Measurements from ENCODE around the gene M6PR. TPM values are rescaled to one million over a fixed set of nuclear protein-coding genes. Genes with fewer than 3 reads are reported as not detected.

Gene M6PR
- total RNA-seq, 1 experiment from 2014 or later, result 112 TPM

- Histone ChIP-seq H3K4me3 (ENCODE audit: low read length) (no peak overlapping the region), H3K9ac (ENCODE audit: low read length) (no peak overlapping the region), H3K36me3 (ENCODE audit: low read depth, low read length) (no peaks in the 10 kb centered on the region), H3K79me2 (ENCODE audit: low read length) (no peaks in the 10 kb centered on the region), H3K4me2 (ENCODE audit: low read length) (no peak overlapping the region), H3K9me3 (ENCODE audit: low read length) (no peaks in the 10 kb centered on the region), H2AFZ (ENCODE audit: low read length) (no peak overlapping the region), H3K27ac (ENCODE audit: low read length) (no peak overlapping the region), H3F3A (ENCODE audit: low read length, unreplicated experiment) (no peaks in the 10 kb centered on the region), H3K9me2 (replicated peaks; ENCODE audit: low read length) (no peaks in the 10 kb centered on the region), H3K27me3 (ENCODE audit: low read length) (no peaks in the 10 kb centered on the region), H4K20me1 (ENCODE audit: low read length) (no peaks in the 10 kb centered on the region), H3K4me1 (ENCODE audit: insufficient read depth, low read length) (no peaks in the 10 kb centered on the region)
- TF ChIP-seq, protein P1, sequence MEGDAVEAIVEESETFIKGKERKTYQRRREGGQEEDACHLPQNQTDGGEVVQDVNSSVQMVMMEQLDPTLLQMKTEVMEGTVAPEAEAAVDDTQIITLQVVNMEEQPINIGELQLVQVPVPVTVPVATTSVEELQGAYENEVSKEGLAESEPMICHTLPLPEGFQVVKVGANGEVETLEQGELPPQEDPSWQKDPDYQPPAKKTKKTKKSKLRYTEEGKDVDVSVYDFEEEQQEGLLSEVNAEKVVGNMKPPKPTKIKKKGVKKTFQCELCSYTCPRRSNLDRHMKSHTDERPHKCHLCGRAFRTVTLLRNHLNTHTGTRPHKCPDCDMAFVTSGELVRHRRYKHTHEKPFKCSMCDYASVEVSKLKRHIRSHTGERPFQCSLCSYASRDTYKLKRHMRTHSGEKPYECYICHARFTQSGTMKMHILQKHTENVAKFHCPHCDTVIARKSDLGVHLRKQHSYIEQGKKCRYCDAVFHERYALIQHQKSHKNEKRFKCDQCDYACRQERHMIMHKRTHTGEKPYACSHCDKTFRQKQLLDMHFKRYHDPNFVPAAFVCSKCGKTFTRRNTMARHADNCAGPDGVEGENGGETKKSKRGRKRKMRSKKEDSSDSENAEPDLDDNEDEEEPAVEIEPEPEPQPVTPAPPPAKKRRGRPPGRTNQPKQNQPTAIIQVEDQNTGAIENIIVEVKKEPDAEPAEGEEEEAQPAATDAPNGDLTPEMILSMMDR (conservative IDR thresholded peaks at IDR 0.05; ENCODE audit: low read depth, low read length), result no peak
- no peak for TF ChIP-seq EZH2 (IDR thresholded peaks at IDR 0.05; ENCODE audit: low read length, unreplicated experiment)
- no peak for TF ChIP-seq EZH2phosphoT487 (IDR thresholded peaks at IDR 0.05; ENCODE audit: borderline replicate concordance, low read length)
- no TSS peak for BruUV-seq (replicated peaks)
- no peak for DNase-seq
- ATAC-seq, result no peak
- intact Hi-C loops (cut with micrococcal nuclease), result no loop called here
- CTCF ChIA-PET, result no interaction called here
- POLR2A ChIA-PET (ENCODE audit: unreplicated experiment), result no interaction called here
Measured at GRCh38 chr12:8956772-8957171, 7.3 kb upstream of the M6PR start.

DNA sequence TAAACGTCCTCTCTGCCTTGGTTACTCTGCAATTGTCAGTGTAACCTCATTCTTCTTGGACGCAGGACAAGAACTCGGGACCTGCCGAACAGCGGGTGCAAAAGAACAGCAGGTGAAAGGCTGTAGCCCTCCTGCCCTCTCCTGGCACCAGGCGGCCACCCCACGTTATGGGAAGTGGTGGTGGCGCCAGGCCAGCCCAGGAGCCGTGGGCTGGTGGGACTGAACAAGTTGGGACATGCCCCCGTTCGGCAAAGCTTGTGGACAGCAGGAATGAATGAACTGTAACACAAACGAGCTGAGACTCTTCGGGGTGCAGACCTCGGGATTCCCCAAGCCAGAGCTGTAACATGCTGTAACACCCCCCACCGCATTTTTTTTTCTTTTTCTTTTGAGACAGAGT, 6.6 kb upstream of the M6PR start:
- Histone ChIP-seq H3K4me2 (ENCODE audit: low read length) (no peak overlapping the region), H3K9me3 (ENCODE audit: low read length) (no peaks in the 10 kb centered on the region), H3K4me1 (ENCODE audit: insufficient read depth, low read length) (no peaks in the 10 kb centered on the region), H3K9ac (ENCODE audit: low read length) (no peak overlapping the region), H3K36me3 (ENCODE audit: low read depth, low read length) (no peaks in the 10 kb centered on the region), H3K27ac (ENCODE audit: low read length) (no peak overlapping the region), H3K27me3 (ENCODE audit: low read length) (no peaks in the 10 kb centered on the region), H3K9me2 (replicated peaks; ENCODE audit: low read length) (no peaks in the 10 kb centered on the region), H3K4me3 (ENCODE audit: low read length) (no peak overlapping the region), H2AFZ (ENCODE audit: low read length) (no peak overlapping the region), H4K20me1 (ENCODE audit: low read length) (no peaks in the 10 kb centered on the region), H3F3A (ENCODE audit: low read length, unreplicated experiment) (no peaks in the 10 kb centered on the region), H3K79me2 (ENCODE audit: low read length) (no peaks in the 10 kb centered on the region)
- ChIA-PET CTCF (no interaction called here), POLR2A (ENCODE audit: unreplicated experiment) (no interaction called here)
- DNase-seq, result no peak
- no peak for ATAC-seq
- no peak for TF ChIP-seq EZH2phosphoT487 (IDR thresholded peaks at IDR 0.05; ENCODE audit: borderline replicate concordance, low read length)
- TF ChIP-seq, protein P1 (conservative IDR thresholded peaks at IDR 0.05; ENCODE audit: low read depth, low read length), result no peak
- TF ChIP-seq EZH2 (IDR thresholded peaks at IDR 0.05; ENCODE audit: low read length, unreplicated experiment), result no peak
- no TSS peak for BruUV-seq (replicated peaks)
- intact Hi-C loops (cut with micrococcal nuclease), result no loop called here

- TF ChIP-seq EZH2 (IDR thresholded peaks at IDR 0.05; ENCODE audit: low read length, unreplicated experiment) (no peak), EZH2phosphoT487 (IDR thresholded peaks at IDR 0.05; ENCODE audit: borderline replicate concordance, low read length) (no peak)
- TF ChIP-seq, protein P1 (conservative IDR thresholded peaks at IDR 0.05; ENCODE audit: low read depth, low read length), result no peak
- Histone ChIP-seq H3K4me2 (ENCODE audit: low read length) (no peak overlapping the region), H3K4me1 (ENCODE audit: insufficient read depth, low read length) (no peaks in the 10 kb centered on the region), H3K9me2 (replicated peaks; ENCODE audit: low read length) (no peaks in the 10 kb centered on the region), H3K79me2 (ENCODE audit: low read length) (peaks cover 6% of the 10 kb centered on the region), H4K20me1 (ENCODE audit: low read length) (no peaks in the 10 kb centered on the region), H3K27me3 (ENCODE audit: low read length) (no peaks in the 10 kb centered on the region), H3K9ac (ENCODE audit: low read length) (no peak overlapping the region), H3K9me3 (ENCODE audit: low read length) (no peaks in the 10 kb centered on the region), H3K27ac (ENCODE audit: low read length) (no peak overlapping the region), H2AFZ (ENCODE audit: low read length) (no peak overlapping the region), H3K4me3 (ENCODE audit: low read length) (no peak overlapping the region), H3K36me3 (ENCODE audit: low read depth, low read length) (no peaks in the 10 kb centered on the region), H3F3A (ENCODE audit: low read length, unreplicated experiment) (no peaks in the 10 kb centered on the region)
- ChIA-PET CTCF (interaction anchor here (0.6 kb wide), 1 partner anchor 84 kb away, joined by 4 read pairs; no protein-coding TSS in a partner anchor), POLR2A (ENCODE audit: unreplicated experiment) (no interaction called here)
- ATAC-seq, result no peak
- no peak for DNase-seq
- intact Hi-C loops (cut with micrococcal nuclease), result no loop called here
- no TSS peak for BruUV-seq (replicated peaks)
Measured at GRCh38 chr12:8953773-8954402, 4.4 kb upstream of the M6PR start.
